SK-N-MC (cell line): ENCODE data around the gene NIP7.

Source experiments
- DNase-seq: peaks from one replicate; pipeline ENCODE4 v3.0.0-alpha.2; 2011; ENCODE audit warnings: low read depth, low spot score
- H3K27ac ChIP-seq: fragments of 200-600 bp; sonication (generic); 2 replicates; pipeline ENCODE4 v1.5.1; 2016; ENCODE audit warnings: mixed run types
- H3K36me3 ChIP-seq: fragments of 200-600 bp; sonication (generic); 2 replicates; pipeline ENCODE4 v1.6.1; 2017; ENCODE audit warnings: antibody characterized with exemption, low read length, mixed read lengths; ENCODE audit not compliant: insufficient read depth
- H3K4me3 ChIP-seq: fragments of 200-600 bp; sonication (generic); 2 replicates; pipeline ENCODE4 v1.5.1; 2016
- H3K9ac ChIP-seq: fragments of 200-600 bp; sonication (generic); 2 replicates; pipeline ENCODE4 v1.8.0; 2017; ENCODE audit warnings: mixed run types, mixed read lengths; ENCODE audit not compliant: insufficient read length
- H3K9me3 ChIP-seq: fragments of 200-600 bp; sonication (generic); 2 replicates; pipeline ENCODE4 v1.6.1; 2017; ENCODE audit warnings: low read depth, mild to moderate bottlenecking, antibody characterized with exemption, low read length, moderate library complexity, mixed read lengths
- EZH2 ChIP-seq: fragments of 200-600 bp; sonication (generic); IDR thresholded peaks from one replicate; pipeline ENCODE4 v1.6.1; 2017; ENCODE audit warnings: antibody characterized with exemption
- FOXP2 ChIP-seq: optimal IDR thresholded peaks from 2 replicates; pipeline ENCODE3; 2011; ENCODE audit warnings: mild to moderate bottlenecking, moderate library complexity; ENCODE audit not compliant: insufficient read depth; ENCODE audit errors: extremely low read length, control extremely low read depth
- POLR2AphosphoS5 ChIP-seq: IDR thresholded peaks from 2 replicates; pipeline ENCODE4 v1.6.1; 2012; ENCODE audit warnings: mild to moderate bottlenecking, low read depth, low read length, borderline replicate concordance

NIP7 gene

GRCh38 chr16:69315486-69316311 lies 23.9 kb upstream of the NIP7 start:
- no peak for DNase-seq
- H3K9ac ChIP-seq = no peak overlapping the region
- peaks cover 17% of the 10 kb centered on the region; the same call in 1 of the 2 replicates for H3K36me3 ChIP-seq
- H3K9me3 ChIP-seq = no peaks in the 10 kb centered on the region
- H3K27ac ChIP-seq = no peak overlapping the region
- no peak overlapping the region for H3K4me3 ChIP-seq
- TF ChIP-seq FOXP2 = no peak

DNA sequence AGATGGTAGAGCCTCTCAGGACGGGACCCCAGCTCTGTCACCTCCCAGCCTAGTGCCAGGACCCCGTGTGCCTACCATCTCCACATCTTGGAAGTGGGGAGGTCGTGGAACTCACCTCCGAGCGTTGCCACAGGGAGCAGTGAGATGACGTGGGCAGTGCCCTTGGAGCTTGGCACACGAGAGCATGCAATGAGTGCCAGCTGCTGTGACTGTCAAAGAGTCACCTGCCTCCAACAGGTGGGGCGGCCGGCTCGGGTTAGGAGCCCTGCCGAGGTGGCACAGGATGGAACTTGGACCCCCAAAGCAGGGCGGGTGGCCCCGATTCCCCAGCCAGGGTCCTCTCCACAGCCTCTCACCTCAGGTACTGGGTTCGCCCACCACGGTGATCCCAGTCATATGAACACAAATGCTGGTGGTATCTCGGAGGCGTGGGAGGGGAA lies 23.0 kb upstream of the NIP7 start:
- H3K9ac ChIP-seq = no peak overlapping the region
- no peak for TF ChIP-seq FOXP2
- TF ChIP-seq EZH2 = no peak
- TF ChIP-seq POLR2AphosphoS5 = no peak
- no peak overlapping the region for H3K27ac ChIP-seq
- H3K9me3 ChIP-seq = no peaks in the 10 kb centered on the region
- DNase-seq = no peak
- H3K36me3 ChIP-seq = peaks cover 26% of the 10 kb centered on the region; the same call in 1 of the 2 replicates
- H3K4me3 ChIP-seq = no peak overlapping the region

- no peak for DNase-seq
- Histone ChIP-seq H3K9ac (no peak overlapping the region), H3K9me3 (no peaks in the 10 kb centered on the region), H3K36me3 (peaks cover 31% of the 10 kb centered on the region; the same call in 1 of the 2 replicates), H3K27ac (no peak overlapping the region), H3K4me3 (no peak overlapping the region)
- TF ChIP-seq EZH2 = no peak
- no peak for TF ChIP-seq FOXP2
- no peak for TF ChIP-seq POLR2AphosphoS5
These were observed 21.2 kb upstream of the NIP7 start for GRCh38 chr16:69318177-69318910.

GRCh38 chr16:69318911-69319289 lies 20.7 kb upstream of the NIP7 start:
- TF ChIP-seq FOXP2 (no peak), POLR2AphosphoS5 (no peak), EZH2 (no peak)
- Histone ChIP-seq H3K9me3 (no peaks in the 10 kb centered on the region), H3K27ac (no peak overlapping the region), H3K4me3 (no peak overlapping the region), H3K9ac (no peak overlapping the region), H3K36me3 (peaks cover 31% of the 10 kb centered on the region; the same call in 1 of the 2 replicates)
- no peak for DNase-seq

DNA sequence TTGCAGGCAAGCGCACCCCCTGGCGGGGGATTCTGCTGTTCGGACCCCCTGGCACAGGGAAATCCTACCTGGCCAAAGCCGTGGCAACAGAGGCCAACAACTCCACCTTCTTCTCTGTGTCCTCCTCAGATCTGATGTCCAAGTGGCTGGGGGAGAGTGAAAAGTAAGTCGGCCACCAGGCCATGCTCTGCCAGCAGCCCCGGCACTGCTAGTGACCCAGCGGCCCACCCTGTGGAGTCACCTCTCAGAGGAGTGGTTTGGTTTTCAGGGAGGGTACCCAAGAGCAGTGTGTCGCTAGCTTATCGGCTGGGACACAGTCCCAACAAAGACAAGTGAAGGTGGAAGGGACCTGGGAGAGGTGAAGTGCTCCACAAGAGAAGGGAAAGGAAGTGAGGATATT lies 20.2 kb upstream of the NIP7 start:
- TF ChIP-seq EZH2 (no peak), FOXP2 (no peak), POLR2AphosphoS5 (no peak)
- Histone ChIP-seq H3K9me3 (no peaks in the 10 kb centered on the region), H3K4me3 (no peak overlapping the region), H3K36me3 (peaks cover 34% of the 10 kb centered on the region; the same call in 1 of the 2 replicates), H3K9ac (no peak overlapping the region), H3K27ac (no peak overlapping the region)
- DNase-seq = no peak

DNA sequence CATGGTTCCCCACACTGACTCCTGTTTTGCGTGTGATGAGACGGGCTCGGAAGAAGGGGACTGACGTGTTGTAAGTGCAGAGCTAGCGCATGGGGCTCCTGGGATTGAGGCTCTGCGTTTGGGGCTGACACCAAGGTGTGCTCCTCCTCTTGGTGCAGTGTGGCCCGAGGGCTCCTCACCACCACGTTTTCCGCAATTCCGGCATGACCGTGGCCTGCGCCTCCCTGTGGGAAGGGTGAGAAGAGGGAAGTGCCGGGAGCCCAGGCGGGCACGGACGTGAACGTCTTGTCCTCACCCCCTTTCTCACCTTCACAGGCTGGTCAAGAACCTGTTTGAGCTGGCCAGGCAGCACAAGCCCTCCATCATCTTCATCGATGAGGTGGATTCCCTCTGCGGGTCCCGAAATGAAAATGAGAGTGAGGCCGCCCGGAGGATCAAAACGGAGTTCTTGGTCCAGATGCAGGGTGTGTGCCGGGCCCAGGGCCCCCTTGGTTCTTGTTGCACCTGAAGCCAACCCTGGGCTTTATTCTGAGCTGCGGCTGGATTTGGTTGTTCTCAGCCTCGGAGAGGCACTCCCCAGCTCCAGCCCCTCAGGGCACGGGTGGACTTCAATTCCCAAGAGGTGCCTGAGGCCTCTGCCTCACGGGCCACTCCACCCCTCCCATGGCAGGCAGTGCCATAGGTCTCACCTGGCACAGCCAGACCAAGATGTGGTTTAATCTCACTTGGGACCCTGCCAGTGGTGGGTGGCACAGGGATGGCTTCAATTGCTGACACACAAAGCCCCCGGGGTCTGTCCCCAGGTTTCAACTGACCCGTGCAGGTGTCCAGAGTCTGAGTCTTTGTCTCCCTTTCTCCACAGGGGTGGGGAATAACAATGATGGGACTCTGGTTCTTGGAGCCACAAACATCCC lies 19.5 kb upstream of the NIP7 start:
- Histone ChIP-seq H3K4me3 (no peak overlapping the region), H3K9ac (no peak overlapping the region), H3K36me3 (peaks cover 34% of the 10 kb centered on the region; the same call in 1 of the 2 replicates), H3K27ac (no peak overlapping the region), H3K9me3 (no peaks in the 10 kb centered on the region)
- TF ChIP-seq FOXP2 (no peak), POLR2AphosphoS5 (no peak), EZH2 (no peak)
- DNase-seq = no peak

GRCh38 chr16:69320740-69321073 lies 18.9 kb upstream of the NIP7 start:
- H3K9me3 ChIP-seq = no peaks in the 10 kb centered on the region
- peaks cover 34% of the 10 kb centered on the region; the same call in 1 of the 2 replicates for H3K36me3 ChIP-seq
- TF ChIP-seq FOXP2 (no peak), EZH2 (no peak), POLR2AphosphoS5 (no peak)
- no peak overlapping the region for H3K27ac ChIP-seq
- H3K4me3 ChIP-seq = no peak overlapping the region
- DNase-seq = no peak
- no peak overlapping the region for H3K9ac ChIP-seq

- Histone ChIP-seq H3K4me3 (no peak overlapping the region), H3K36me3 (peaks cover 38% of the 10 kb centered on the region), H3K9ac (no peak overlapping the region), H3K9me3 (no peaks in the 10 kb centered on the region), H3K27ac (no peak overlapping the region)
- DNase-seq = no peak
- TF ChIP-seq POLR2AphosphoS5 (no peak), EZH2 (no peak), FOXP2 (no peak)
These were observed 18.5 kb upstream of the NIP7 start for GRCh38 chr16:69321080-69321479.
